ENCODE results near the gene PLXNA4.

Gene PLXNA4

GRCh38 chr7:132541656-132542055 lies 34.6 kb downstream of the PLXNA4 start:
- ChIA-PET CTCF (no interaction called here), POLR2A (no interaction called here)
- Histone ChIP-seq H3K27ac (ENCODE audit: extremely low read depth, low read depth, low read length) (no peak overlapping the region), H3K36me3 (ENCODE audit: control insufficient read depth in 2 of 2, insufficient read depth in 1 of 2, low read length in 2 of 2) (no peaks in the 10 kb centered on the region), H3K4me3 (ENCODE audit: low read depth, low read length) (no peak overlapping the region), H3K9me3 (ENCODE audit: control insufficient read depth, insufficient read depth, low read depth, low read length) (no peaks in the 10 kb centered on the region), H3K4me1 (ENCODE audit: control insufficient read depth, insufficient read depth, low read length) (no peaks in the 10 kb centered on the region)
- TF ChIP-seq ZIC2 (tag by site-specific recombination; IDR thresholded peaks at IDR 0.05) (no peak), ZBTB49 (tag by site-specific recombination; IDR thresholded peaks at IDR 0.05; ENCODE audit: low read depth) (no peak), ZNF561 (tag by site-specific recombination; IDR thresholded peaks at IDR 0.05; ENCODE audit: borderline replicate concordance) (no peak), ZNF266 (tag by site-specific recombination; IDR thresholded peaks at IDR 0.05; ENCODE audit: low read depth) (no peak), ZNF248 (tag by site-specific recombination; IDR thresholded peaks at IDR 0.05) (no peak), ZNF24 (tag by site-specific recombination; IDR thresholded peaks at IDR 0.05) (no peak), ZNF324 (tag by site-specific recombination; IDR thresholded peaks at IDR 0.05) (no peak), ZBTB7A (tag by site-specific recombination; IDR thresholded peaks at IDR 0.05; ENCODE audit: low read depth) (no peak), PBX3 (CRISPR knock-in tag; IDR thresholded peaks at IDR 0.05) (no peak), ZNF19 (tag by site-specific recombination; IDR thresholded peaks at IDR 0.05; ENCODE audit: low read depth) (no peak), GLI2 (tag by site-specific recombination; IDR thresholded peaks at IDR 0.05; ENCODE audit: borderline replicate concordance, low read depth) (no peak)

GRCh38 chr7:132537456-132538145 lies 38.7 kb downstream of the PLXNA4 start:
- ChIA-PET CTCF (interaction anchor here (0.7 kb wide), 1 partner anchor 18 kb away, joined by 3 read pairs; no protein-coding TSS in a partner anchor), POLR2A (no interaction called here)
- H3K4me3 ChIP-seq (ENCODE audit: low read depth, low read length), result no peak overlapping the region
- H3K27ac ChIP-seq (ENCODE audit: extremely low read depth, low read depth, low read length), result no peak overlapping the region
- H3K4me1 ChIP-seq (ENCODE audit: control insufficient read depth, insufficient read depth, low read length), result no peaks in the 10 kb centered on the region
- no peaks in the 10 kb centered on the region for H3K36me3 ChIP-seq (ENCODE audit: control insufficient read depth in 2 of 2, insufficient read depth in 1 of 2, low read length in 2 of 2)
- H3K9me3 ChIP-seq (ENCODE audit: control insufficient read depth, insufficient read depth, low read depth, low read length), result no peaks in the 10 kb centered on the region
- TF ChIP-seq ZNF558 (tag by site-specific recombination; IDR thresholded peaks at IDR 0.05), result no peak
- no peak for TF ChIP-seq HIC1 (tag by site-specific recombination; IDR thresholded peaks at IDR 0.05)
- no peak for TF ChIP-seq ZBTB20 (tag by site-specific recombination; IDR thresholded peaks at IDR 0.05)
- TF ChIP-seq ZNF112 (tag by site-specific recombination; IDR thresholded peaks at IDR 0.05), result no peak
- TF ChIP-seq ZNF549 (tag by site-specific recombination; IDR thresholded peaks at IDR 0.05), result no peak
- TF ChIP-seq, protein P1, sequence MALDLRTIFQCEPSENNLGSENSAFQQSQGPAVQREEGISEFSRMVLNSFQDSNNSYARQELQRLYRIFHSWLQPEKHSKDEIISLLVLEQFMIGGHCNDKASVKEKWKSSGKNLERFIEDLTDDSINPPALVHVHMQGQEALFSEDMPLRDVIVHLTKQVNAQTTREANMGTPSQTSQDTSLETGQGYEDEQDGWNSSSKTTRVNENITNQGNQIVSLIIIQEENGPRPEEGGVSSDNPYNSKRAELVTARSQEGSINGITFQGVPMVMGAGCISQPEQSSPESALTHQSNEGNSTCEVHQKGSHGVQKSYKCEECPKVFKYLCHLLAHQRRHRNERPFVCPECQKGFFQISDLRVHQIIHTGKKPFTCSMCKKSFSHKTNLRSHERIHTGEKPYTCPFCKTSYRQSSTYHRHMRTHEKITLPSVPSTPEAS (tag by site-specific recombination; IDR thresholded peaks at IDR 0.05), result no peak
- no peak for TF ChIP-seq ZNF239 (tag by site-specific recombination; IDR thresholded peaks at IDR 0.05)
- TF ChIP-seq ZNF555 (tag by site-specific recombination; conservative IDR thresholded peaks at IDR 0.05), result no peak
- no peak for TF ChIP-seq ZNF433 (tag by site-specific recombination; IDR thresholded peaks at IDR 0.05; ENCODE audit: low read depth)
- TF ChIP-seq ZNF23 (tag by site-specific recombination; IDR thresholded peaks at IDR 0.05; ENCODE audit: borderline replicate concordance), result no peak
- TF ChIP-seq ZXDB (tag by site-specific recombination; IDR thresholded peaks at IDR 0.05), result no peak
- no peak for TF ChIP-seq HOXD13 (CRISPR knock-in tag; IDR thresholded peaks at IDR 0.05; ENCODE audit: borderline replicate concordance)

All from HEK293 (cell line).